Activated T-helper 2 cell treated with anti-CD3 and anti-CD28 coated beads, Interferon-gamma antibody, Interleukin-2, Interleukin-4, amounts not matched to agents 10 μg/mL and 5 μg/mL and 100 μg/mL, durations not matched to agents 14 hours and 24 hours and 36 hours (primary cell): ENCODE results near the gene RFWD3. TPM values are rescaled to one million over a fixed set of nuclear protein-coding genes. Genes with fewer than 3 reads are reported as not detected.
A peak's percentile ranks its signal among the peaks of the same experiment; 100 is the strongest.

Experiments used
- DNase-seq: peaks from one replicate; pipeline ENCODE4 v3.0.0; 2021; ENCODE audit warnings: low spot score
- H3K27ac Mint-ChIP-seq: one replicate; pipeline ENCODE4 v1.8.0; 2021; ENCODE audit warnings: mixed read lengths
- H3K27me3 Mint-ChIP-seq: one replicate; pipeline ENCODE4 v1.8.0; 2021; ENCODE audit warnings: low read depth, mixed read lengths
- H3K36me3 Mint-ChIP-seq: one replicate; pipeline ENCODE4 v1.8.0; 2021; ENCODE audit warnings: low read depth, mixed read lengths
- H3K4me1 Mint-ChIP-seq: one replicate; pipeline ENCODE4 v1.8.0; 2021; ENCODE audit warnings: low read depth, mixed read lengths
- H3K4me3 Mint-ChIP-seq: one replicate; pipeline ENCODE4 v1.8.0; 2021; ENCODE audit warnings: low read depth, mild to moderate bottlenecking, moderate library complexity, mixed read lengths
- H3K9me3 Mint-ChIP-seq: one replicate; pipeline ENCODE4 v1.8.0; 2021; ENCODE audit warnings: mixed read lengths
- intact Hi-C: fragments of 100-400 bp; cut with micrococcal nuclease; formaldehyde crosslinking; loops from one replicate; pipeline ENCODE4 v1.15.1; 2023
- total RNA-seq: library from RNA; stranded (reverse); gene quantifications from 2 replicates; pipeline ENCODE4 v1.2.3, GENCODE V29; 2022

The RFWD3 gene
- total RNA-seq, 1 donor from 2014 or later = 94.5 TPM

- intact Hi-C loops = loop anchor here (1.0 to 5.0 kb wide), 5 partner anchors 19 to 240 kb away; partner anchors contain the start of gene RFWD3
- no peak for DNase-seq
- H3K4me3 Mint-ChIP-seq = peak overlapping the region; percentile 76
- H3K9me3 Mint-ChIP-seq = no peaks in the 10 kb centered on the region
- peaks cover 26% of the 10 kb centered on the region for H3K36me3 Mint-ChIP-seq
- peaks cover 52% of the 10 kb centered on the region for H3K4me1 Mint-ChIP-seq
- H3K27me3 Mint-ChIP-seq = peaks cover 10% of the 10 kb centered on the region
- peak overlapping the region; percentile 25 for H3K27ac Mint-ChIP-seq
Observed at GRCh38 chr16:74607310-74607961, 59.2 kb downstream of the RFWD3 start.

- Mint-ChIP-seq H3K9me3 (no peaks in the 10 kb centered on the region), H3K27me3 (peaks cover 7% of the 10 kb centered on the region), H3K27ac (peak within 1 kb of the TSS; percentile 85), H3K4me3 (peak within 1 kb of the TSS; percentile 99), H3K36me3 (peaks cover 30% of the 10 kb centered on the region), H3K4me1 (peaks cover 55% of the 10 kb centered on the region)
- peak; percentile 87 for DNase-seq
- intact Hi-C loops = loop anchor here (1.0 to 5.0 kb wide), 5 partner anchors 20 to 239 kb away; partner anchors contain the start of gene RFWD3
Observed at GRCh38 chr16:74606521-74607309, 60.0 kb downstream of the RFWD3 start, which contains the start of gene GLG1. TSS of gene GLG1 (minus strand) at chr16:74607114. CDS start at chr16:74607094, 20 bp downstream.

- no peak for DNase-seq
- Mint-ChIP-seq H3K27me3 (peaks cover 3% of the 10 kb centered on the region), H3K4me1 (peaks cover 63% of the 10 kb centered on the region), H3K9me3 (no peaks in the 10 kb centered on the region), H3K27ac (peak overlapping the region; percentile 85), H3K36me3 (peaks cover 26% of the 10 kb centered on the region), H3K4me3 (peak overlapping the region; percentile 99)
- intact Hi-C loops = loop anchor here (2.0 to 5.0 kb wide), 4 partner anchors 21 to 239 kb away; no protein-coding TSS in a partner anchor
Observed at GRCh38 chr16:74605746-74606520, 60.7 kb downstream of the RFWD3 start.

GRCh38 chr16:74605332-74605731 is 61.3 kb downstream of the RFWD3 start:
- no peaks in the 10 kb centered on the region for H3K9me3 Mint-ChIP-seq
- intact Hi-C loops = loop anchor here (5.0 kb wide), 3 partner anchors 43 to 238 kb away; no protein-coding TSS in a partner anchor
- H3K36me3 Mint-ChIP-seq = peaks cover 26% of the 10 kb centered on the region

GRCh38 chr16:74603848-74604247 is 62.8 kb downstream of the RFWD3 start:
- H3K4me1 Mint-ChIP-seq = peaks cover 70% of the 10 kb centered on the region
- no peak overlapping the region for H3K4me3 Mint-ChIP-seq
- no peaks in the 10 kb centered on the region for H3K9me3 Mint-ChIP-seq
- DNase-seq = no peak
- no peaks in the 10 kb centered on the region for H3K27me3 Mint-ChIP-seq
- H3K36me3 Mint-ChIP-seq = peaks cover 29% of the 10 kb centered on the region
- H3K27ac Mint-ChIP-seq = no peak overlapping the region
- intact Hi-C loops = no loop called here

More at GRCh38 chr16:74605332-74605731, 61.3 kb downstream of the RFWD3 start:
- Mint-ChIP-seq H3K27ac (no peak overlapping the region), H3K27me3 (no peaks in the 10 kb centered on the region), H3K4me1 (peaks cover 68% of the 10 kb centered on the region), H3K4me3 (peak overlapping the region; percentile 99)
- DNase-seq = no peak

GRCh38 chr16:74601126-74601871 is 65.4 kb downstream of the RFWD3 start:
- no peaks in the 10 kb centered on the region for H3K9me3 Mint-ChIP-seq
- peak; percentile 73 for DNase-seq
- H3K4me3 Mint-ChIP-seq = peak overlapping the region; percentile 38
- peak overlapping the region; percentile 71 for H3K27ac Mint-ChIP-seq
- intact Hi-C loops = no loop called here
- peaks cover 34% of the 10 kb centered on the region for H3K36me3 Mint-ChIP-seq
- peaks cover 60% of the 10 kb centered on the region for H3K4me1 Mint-ChIP-seq
- no peaks in the 10 kb centered on the region for H3K27me3 Mint-ChIP-seq

GRCh38 chr16:74596586-74596985 is 70.1 kb downstream of the RFWD3 start:
- H3K9me3 Mint-ChIP-seq = no peaks in the 10 kb centered on the region
- intact Hi-C loops = no loop called here
- DNase-seq = no peak
- no peaks in the 10 kb centered on the region for H3K27me3 Mint-ChIP-seq
- no peak overlapping the region for H3K4me3 Mint-ChIP-seq
- H3K4me1 Mint-ChIP-seq = peaks cover 37% of the 10 kb centered on the region
- H3K27ac Mint-ChIP-seq = no peak overlapping the region
- peaks cover 30% of the 10 kb centered on the region for H3K36me3 Mint-ChIP-seq

GRCh38 chr16:74592847-74593246 is 73.8 kb downstream of the RFWD3 start:
- no peak for DNase-seq
- Mint-ChIP-seq H3K36me3 (peaks cover 25% of the 10 kb centered on the region), H3K27ac (no peak overlapping the region), H3K27me3 (no peaks in the 10 kb centered on the region), H3K4me3 (no peak overlapping the region), H3K4me1 (peaks cover 19% of the 10 kb centered on the region), H3K9me3 (no peaks in the 10 kb centered on the region)
- intact Hi-C loops = no loop called here

- no peak for DNase-seq
- no peak overlapping the region for H3K4me3 Mint-ChIP-seq
- peaks cover 22% of the 10 kb centered on the region for H3K4me1 Mint-ChIP-seq
- no peaks in the 10 kb centered on the region for H3K27me3 Mint-ChIP-seq
- H3K27ac Mint-ChIP-seq = no peak overlapping the region
- intact Hi-C loops = no loop called here
- peaks cover 30% of the 10 kb centered on the region for H3K36me3 Mint-ChIP-seq
- H3K9me3 Mint-ChIP-seq = no peaks in the 10 kb centered on the region
Observed at GRCh38 chr16:74591876-74592650, 74.6 kb downstream of the RFWD3 start.

GRCh38 chr16:74586948-74587347 is 79.7 kb downstream of the RFWD3 start:
- no peaks in the 10 kb centered on the region for H3K27me3 Mint-ChIP-seq
- H3K4me1 Mint-ChIP-seq = peaks cover 19% of the 10 kb centered on the region
- H3K27ac Mint-ChIP-seq = no peak overlapping the region
- DNase-seq = no peak
- intact Hi-C loops = no loop called here
- no peak overlapping the region for H3K4me3 Mint-ChIP-seq
- no peaks in the 10 kb centered on the region for H3K9me3 Mint-ChIP-seq
- H3K36me3 Mint-ChIP-seq = peaks cover 17% of the 10 kb centered on the region

- Mint-ChIP-seq H3K36me3 (peaks cover 17% of the 10 kb centered on the region), H3K9me3 (no peaks in the 10 kb centered on the region), H3K4me3 (no peak overlapping the region), H3K27me3 (no peaks in the 10 kb centered on the region), H3K27ac (no peak overlapping the region), H3K4me1 (peaks cover 22% of the 10 kb centered on the region)
- intact Hi-C loops = no loop called here
- DNase-seq = no peak
Observed at GRCh38 chr16:74585846-74586443, 80.7 kb downstream of the RFWD3 start.
